SU-DHL-6 (cell line): ENCODE results near the gene DNAL1.

Source experiments
- H2AFZ ChIP-seq: fragments of 200-600 bp; sonication (generic); 2 replicates; pipeline ENCODE4 v1.6.1; 2014; ENCODE audit warnings: low read depth, mild to moderate bottlenecking, moderate library complexity, mixed read lengths, antibody characterized with exemption, low read length; ENCODE audit not compliant: severe bottlenecking
- H3F3A ChIP-seq: fragments of 200-600 bp; shearing (Covaris generic); 2 replicates; pipeline ENCODE4 v1.6.0; 2016; ENCODE audit warnings: antibody characterized with exemption, mild to moderate bottlenecking; ENCODE audit not compliant: insufficient read depth
- H3K27ac ChIP-seq: fragments of 200-600 bp; sonication (generic); 2 replicates; pipeline ENCODE4 v1.5.1; 2016; ENCODE audit warnings: low read depth, mild to moderate bottlenecking, low read length, moderate library complexity, mixed read lengths
- H3K27me3 ChIP-seq: fragments of 200-600 bp; sonication (generic), shearing (Covaris generic); 2 replicates; pipeline ENCODE4 v1.6.0; 2014; ENCODE audit warnings: mild to moderate bottlenecking, low read length
- H3K36me3 ChIP-seq: fragments of 200-600 bp; sonication (generic); 2 replicates; pipeline ENCODE4 v1.6.1; 2014; ENCODE audit warnings: mild to moderate bottlenecking, low read length, mixed read lengths
- H3K4me2 ChIP-seq: fragments of 300-600, 200-600 bp; shearing (Covaris generic), sonication (generic); 2 replicates; pipeline ENCODE4 v1.6.0; 2014; ENCODE audit warnings: low read length, low read depth, mild to moderate bottlenecking; ENCODE audit not compliant: poor library complexity, severe bottlenecking
- H3K4me3 ChIP-seq: fragments of 200-600 bp; sonication (generic); 2 replicates; pipeline ENCODE4 v1.5.1; 2014; ENCODE audit warnings: antibody characterized with exemption, low read length, mild to moderate bottlenecking, mixed read lengths; ENCODE audit not compliant: insufficient read depth, poor library complexity, severe bottlenecking
- H3K79me2 ChIP-seq: fragments of 200-600 bp; sonication (generic); 2 replicates; pipeline ENCODE4 v1.6.1; 2014; ENCODE audit warnings: mild to moderate bottlenecking, low read length, moderate library complexity; ENCODE audit not compliant: insufficient read depth
- H3K9ac ChIP-seq: fragments of 200-600 bp; sonication (generic); 2 replicates; pipeline ENCODE4 v1.7.0; 2014; ENCODE audit warnings: mild to moderate bottlenecking, low read length
- H3K9me2 ChIP-seq: fragments of 200-600 bp; sonication (generic); replicated peaks from 2 replicates; pipeline ENCODE4 v1.6.1; 2014; ENCODE audit warnings: low read length; ENCODE audit not compliant: insufficient read depth
- H3K9me3 ChIP-seq: fragments of 200-600 bp; sonication (generic); 2 replicates; pipeline ENCODE4 v1.6.1; 2014; ENCODE audit warnings: low read length, mixed read lengths; ENCODE audit not compliant: insufficient read depth
- H4K20me1 ChIP-seq: fragments of 200-600 bp; sonication (generic); 2 replicates; pipeline ENCODE4 v1.6.1; 2014; ENCODE audit warnings: low read depth, mild to moderate bottlenecking, antibody characterized with exemption, low read length, moderate library complexity, mixed read lengths
- EZH2phosphoT487 ChIP-seq: fragments of 200-600 bp; sonication (generic), shearing (Covaris generic); conservative IDR thresholded peaks from 2 replicates; pipeline ENCODE4 v1.6.1; 2018; ENCODE audit warnings: mild to moderate bottlenecking, antibody characterized with exemption, low read length, moderate library complexity, mixed read lengths
- TF ChIP-seq, protein P1 (sequence below): fragments of 200-600 bp; sonication (generic); IDR thresholded peaks from one replicate; pipeline ENCODE4 v1.5.1; 2017; ENCODE audit warnings: antibody characterized with exemption, mild to moderate bottlenecking, low read length, moderate library complexity; ENCODE audit not compliant: insufficient read depth, poor library complexity, severe bottlenecking

Gene DNAL1

DNA sequence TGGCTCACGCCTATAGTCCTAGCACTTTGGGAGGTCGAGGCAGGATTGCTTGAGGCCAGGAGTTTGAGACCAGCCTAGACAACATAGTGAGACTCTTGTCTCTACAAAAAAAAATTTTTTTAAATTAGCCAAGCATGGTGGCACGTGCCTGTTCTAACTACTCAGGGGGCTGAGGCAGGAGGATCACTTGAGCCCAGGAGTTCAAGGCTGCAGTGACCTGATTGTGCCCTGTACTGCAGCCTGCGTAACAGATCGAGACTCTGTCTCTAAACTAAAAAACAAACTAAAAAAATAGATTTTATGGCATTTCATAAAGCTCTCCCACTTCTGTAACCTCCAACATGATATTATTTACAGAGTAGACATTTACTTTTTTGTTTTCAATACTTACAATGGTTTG, 39.8 kb downstream of the DNAL1 start:
- H3K27ac ChIP-seq = no peak overlapping the region
- H3K36me3 ChIP-seq = no peaks in the 10 kb centered on the region
- H3K4me3 ChIP-seq = no peak overlapping the region
- no peak overlapping the region for H3K9ac ChIP-seq
- H3K9me3 ChIP-seq = no peaks in the 10 kb centered on the region
- H3K27me3 ChIP-seq = no peaks in the 10 kb centered on the region
- H3K9me2 ChIP-seq = no peaks in the 10 kb centered on the region
- H3K4me2 ChIP-seq = no peak overlapping the region
- no peaks in the 10 kb centered on the region for H4K20me1 ChIP-seq
- no peak overlapping the region for H2AFZ ChIP-seq
- no peaks in the 10 kb centered on the region for H3K79me2 ChIP-seq
- no peaks in the 10 kb centered on the region for H3F3A ChIP-seq
- TF ChIP-seq, protein P1, sequence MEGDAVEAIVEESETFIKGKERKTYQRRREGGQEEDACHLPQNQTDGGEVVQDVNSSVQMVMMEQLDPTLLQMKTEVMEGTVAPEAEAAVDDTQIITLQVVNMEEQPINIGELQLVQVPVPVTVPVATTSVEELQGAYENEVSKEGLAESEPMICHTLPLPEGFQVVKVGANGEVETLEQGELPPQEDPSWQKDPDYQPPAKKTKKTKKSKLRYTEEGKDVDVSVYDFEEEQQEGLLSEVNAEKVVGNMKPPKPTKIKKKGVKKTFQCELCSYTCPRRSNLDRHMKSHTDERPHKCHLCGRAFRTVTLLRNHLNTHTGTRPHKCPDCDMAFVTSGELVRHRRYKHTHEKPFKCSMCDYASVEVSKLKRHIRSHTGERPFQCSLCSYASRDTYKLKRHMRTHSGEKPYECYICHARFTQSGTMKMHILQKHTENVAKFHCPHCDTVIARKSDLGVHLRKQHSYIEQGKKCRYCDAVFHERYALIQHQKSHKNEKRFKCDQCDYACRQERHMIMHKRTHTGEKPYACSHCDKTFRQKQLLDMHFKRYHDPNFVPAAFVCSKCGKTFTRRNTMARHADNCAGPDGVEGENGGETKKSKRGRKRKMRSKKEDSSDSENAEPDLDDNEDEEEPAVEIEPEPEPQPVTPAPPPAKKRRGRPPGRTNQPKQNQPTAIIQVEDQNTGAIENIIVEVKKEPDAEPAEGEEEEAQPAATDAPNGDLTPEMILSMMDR = no peak
- TF ChIP-seq EZH2phosphoT487 = no peak

DNA sequence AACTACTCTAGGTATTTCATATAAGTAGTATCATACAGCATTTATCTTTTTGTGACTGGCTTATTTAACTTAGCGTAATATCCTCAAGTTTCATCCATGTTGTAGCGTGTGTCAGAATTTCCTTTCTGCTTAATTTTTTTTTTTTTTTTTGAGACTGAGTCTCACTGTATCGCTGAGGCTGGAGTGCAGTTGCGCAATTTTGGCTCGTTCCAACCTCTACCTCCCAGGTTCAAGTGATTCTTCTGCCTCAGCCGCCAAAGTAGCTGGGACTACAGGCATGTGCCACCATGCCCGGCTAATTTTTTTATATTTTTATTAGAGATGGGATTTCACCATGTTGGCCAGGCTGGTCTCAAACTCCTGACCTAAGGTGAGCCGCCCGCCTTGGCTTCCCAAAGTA, 40.5 kb downstream of the DNAL1 start:
- Histone ChIP-seq H4K20me1 (no peaks in the 10 kb centered on the region), H3K79me2 (no peaks in the 10 kb centered on the region), H3K9ac (no peak overlapping the region), H3K27ac (no peak overlapping the region), H3K9me3 (no peaks in the 10 kb centered on the region), H3K9me2 (no peaks in the 10 kb centered on the region), H3K36me3 (no peaks in the 10 kb centered on the region), H3K4me2 (no peak overlapping the region), H3K4me3 (no peak overlapping the region), H2AFZ (no peak overlapping the region), H3K27me3 (no peaks in the 10 kb centered on the region), H3F3A (no peaks in the 10 kb centered on the region)
- TF ChIP-seq, protein P1 = no peak
- TF ChIP-seq EZH2phosphoT487 = no peak

DNA sequence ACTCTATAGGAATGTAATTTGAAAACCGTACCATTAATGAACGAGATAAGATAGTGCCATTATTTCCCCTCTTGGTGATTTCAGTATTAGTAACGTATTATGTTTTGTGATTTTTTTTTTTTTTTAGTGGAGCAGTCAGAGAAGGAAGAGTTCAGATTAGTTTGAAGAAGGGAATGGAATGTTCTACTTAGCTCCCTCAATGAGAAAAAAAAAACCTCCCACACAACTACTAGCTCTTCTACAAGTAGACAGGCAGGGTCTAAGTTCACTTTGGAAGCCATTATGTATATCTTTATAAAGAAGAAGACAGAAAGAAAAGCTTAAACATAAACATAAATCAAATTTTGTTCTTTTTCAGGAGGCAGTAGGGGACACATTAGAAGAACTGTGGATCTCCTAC, 42.1 kb downstream of the DNAL1 start:
- no peak overlapping the region for H3K9ac ChIP-seq
- H4K20me1 ChIP-seq = no peaks in the 10 kb centered on the region
- H3K9me2 ChIP-seq = no peaks in the 10 kb centered on the region
- no peaks in the 10 kb centered on the region for H3F3A ChIP-seq
- no peak overlapping the region for H3K4me2 ChIP-seq
- H2AFZ ChIP-seq = no peak overlapping the region
- no peak overlapping the region for H3K27ac ChIP-seq
- no peaks in the 10 kb centered on the region for H3K36me3 ChIP-seq
- no peaks in the 10 kb centered on the region for H3K9me3 ChIP-seq
- no peaks in the 10 kb centered on the region for H3K27me3 ChIP-seq
- TF ChIP-seq, protein P1 = no peak
- no peak for TF ChIP-seq EZH2phosphoT487
- H3K79me2 ChIP-seq = no peaks in the 10 kb centered on the region
- no peak overlapping the region for H3K4me3 ChIP-seq
